ENCODE results near the gene SLC1A5. TPM values are rescaled to one million over a fixed set of nuclear protein-coding genes. Genes with fewer than 3 reads are reported as not detected.

SLC1A5 gene
- total RNA-seq, 4 donors from 2014 or later = 59.3 to 181 (median 137) TPM

- no peak for DNase-seq (ENCODE audit: low spot score in 2 of 2)
- 72 to 77% methylated on average over 14 of the region's 14 CpGs for WGBS, 2 donors
- intact Hi-C loops (cut with DNase I; ENCODE audit: low total_unique reads) = no loop called here
- H3K4me3 ChIP-seq (ENCODE audit: low read depth, poor library complexity, severe bottlenecking) = no peak overlapping the region
- no peak for TF ChIP-seq POLR2A (IDR thresholded peaks at IDR 0.05)
- TF ChIP-seq CTCF (IDR thresholded peaks at IDR 0.05) = no peak
These were observed 56.8 kb downstream of the SLC1A5 start for GRCh38 chr19:46731584-46731983.

- TF ChIP-seq POLR2A (IDR thresholded peaks at IDR 0.05) (no peak), CTCF (IDR thresholded peaks at IDR 0.05) (no peak)
- H3K4me3 ChIP-seq (ENCODE audit: low read depth, poor library complexity, severe bottlenecking) = no peak overlapping the region
- intact Hi-C loops (cut with DNase I; ENCODE audit: low total_unique reads) = no loop called here
- no peak for DNase-seq (ENCODE audit: low spot score in 2 of 2)
- 64 to 66% methylated on average over 14 of the region's 14 CpGs for WGBS, 2 donors
These were observed 57.3 kb downstream of the SLC1A5 start for GRCh38 chr19:46731007-46731501.

- DNase-seq (ENCODE audit: low spot score in 2 of 2) = no peak
- WGBS, 2 donors = 93 to 95% methylated on average over 14 of the region's 14 CpGs
- no peak overlapping the region for H3K4me3 ChIP-seq (ENCODE audit: low read depth, poor library complexity, severe bottlenecking)
- TF ChIP-seq CTCF (IDR thresholded peaks at IDR 0.05) (no peak), POLR2A (IDR thresholded peaks at IDR 0.05) (no peak)
- intact Hi-C loops (cut with DNase I; ENCODE audit: low total_unique reads) = no loop called here
These were observed 57.8 kb downstream of the SLC1A5 start for GRCh38 chr19:46730595-46730994.

- no peak for DNase-seq (ENCODE audit: low spot score in 2 of 2)
- TF ChIP-seq POLR2A (IDR thresholded peaks at IDR 0.05) (no peak), CTCF (IDR thresholded peaks at IDR 0.05) (no peak)
- 94 to 96% methylated on average over 9 of the region's 9 CpGs for WGBS, 2 donors
- H3K4me3 ChIP-seq (ENCODE audit: low read depth, poor library complexity, severe bottlenecking) = no peak overlapping the region
- intact Hi-C loops (cut with DNase I; ENCODE audit: low total_unique reads) = no loop called here
These were observed 58.2 kb downstream of the SLC1A5 start for GRCh38 chr19:46730187-46730586.

- intact Hi-C loops (cut with DNase I; ENCODE audit: low total_unique reads) = no loop called here
- DNase-seq (ENCODE audit: low spot score in 2 of 2) = no peak
- no peak overlapping the region for H3K4me3 ChIP-seq (ENCODE audit: low read depth, poor library complexity, severe bottlenecking)
- no peak for TF ChIP-seq POLR2A (IDR thresholded peaks at IDR 0.05)
- WGBS, 2 donors = 84 to 89% methylated on average over 6 to 7 of the region's 7 CpGs
These were observed 58.7 kb downstream of the SLC1A5 start for GRCh38 chr19:46729696-46730095.

- intact Hi-C loops (cut with DNase I; ENCODE audit: low total_unique reads) = no loop called here
- TF ChIP-seq CTCF (IDR thresholded peaks at IDR 0.05) = peak in 1 of 3 donors; percentile 66
- TF ChIP-seq POLR2A (IDR thresholded peaks at IDR 0.05) = no peak
- H3K4me3 ChIP-seq (ENCODE audit: low read depth, poor library complexity, severe bottlenecking) = no peak overlapping the region
- DNase-seq (ENCODE audit: low spot score in 2 of 2) = peak in 1 of 2 donors; percentile 93
- 47% methylated on average over 14 to 20 of the region's 20 CpGs for WGBS, 2 donors
These were observed 59.6 kb downstream of the SLC1A5 start for GRCh38 chr19:46728693-46729339.
